Inflammatory macrophage treated with lipopolysaccharide for 1 hour (primary cell): ENCODE data around the gene CCDC110.

Source experiments
- DNase-seq, 2 donors: peaks; one replicate each; pipeline ENCODE4 v3.0.0-alpha.2; 2020 to 2022

CCDC110 gene

GRCh38 chr4:185470501-185471195 lies 885 bp downstream of the CCDC110 start:
- DNase-seq = no peak

GRCh38 chr4:185469580-185470154 lies 1.9 kb downstream of the CCDC110 start:
- no peak for DNase-seq

- no peak for DNase-seq
Observed at GRCh38 chr4:185468999-185469398, 2.5 kb downstream of the CCDC110 start.

- no peak for DNase-seq
Observed at GRCh38 chr4:185467991-185468390, 3.5 kb downstream of the CCDC110 start.

- no peak for DNase-seq
Observed at GRCh38 chr4:185467101-185467500, 4.4 kb downstream of the CCDC110 start.

- DNase-seq = no peak
Observed at GRCh38 chr4:185465707-185466106, 5.8 kb downstream of the CCDC110 start.

- no peak for DNase-seq
Observed at GRCh38 chr4:185464887-185465286, 6.6 kb downstream of the CCDC110 start.

- DNase-seq = no peak
Observed at GRCh38 chr4:185464183-185464582, 7.3 kb downstream of the CCDC110 start.

- no peak for DNase-seq
Observed at GRCh38 chr4:185463541-185463940, 8.0 kb downstream of the CCDC110 start.

- no peak for DNase-seq
Observed at GRCh38 chr4:185461565-185461964, 10.0 kb downstream of the CCDC110 start.

GRCh38 chr4:185457136-185457535 lies 14.4 kb downstream of the CCDC110 start:
- no peak for DNase-seq

- DNase-seq = no peak
Observed at GRCh38 chr4:185456131-185456530, 15.4 kb downstream of the CCDC110 start.

- no peak for DNase-seq
Observed at GRCh38 chr4:185445209-185445608, 26.3 kb downstream of the CCDC110 start.

- DNase-seq = no peak
Observed at GRCh38 chr4:185441479-185441878, 30.1 kb downstream of the CCDC110 start.

GRCh38 chr4:185437809-185438208 lies 33.7 kb downstream of the CCDC110 start:
- DNase-seq = no peak

- DNase-seq = no peak
Observed at GRCh38 chr4:185435466-185435865, 36.1 kb downstream of the CCDC110 start.

GRCh38 chr4:185429660-185430059 lies 41.9 kb downstream of the CCDC110 start:
- DNase-seq = no peak

- no peak for DNase-seq
Observed at GRCh38 chr4:185426960-185427688, 44.4 kb downstream of the CCDC110 start.

GRCh38 chr4:185425647-185426352 lies 45.7 kb downstream of the CCDC110 start, which contains the start of gene UFSP2:
Gene UFSP2, minus strand, starts transcription at chr4:185425964. Its CDS starts 96 bp downstream, at chr4:185425868.
- DNase-seq = peak; percentile 70 to 91

GRCh38 chr4:185424905-185425646 lies 46.5 kb downstream of the CCDC110 start:
- DNase-seq = no peak

- no peak for DNase-seq
Observed at GRCh38 chr4:185421366-185422124, 50.0 kb downstream of the CCDC110 start.

- DNase-seq = no peak
Observed at GRCh38 chr4:185416955-185417354, 54.6 kb downstream of the CCDC110 start.
